ENCODE data around the gene ZSCAN16.

DNA sequence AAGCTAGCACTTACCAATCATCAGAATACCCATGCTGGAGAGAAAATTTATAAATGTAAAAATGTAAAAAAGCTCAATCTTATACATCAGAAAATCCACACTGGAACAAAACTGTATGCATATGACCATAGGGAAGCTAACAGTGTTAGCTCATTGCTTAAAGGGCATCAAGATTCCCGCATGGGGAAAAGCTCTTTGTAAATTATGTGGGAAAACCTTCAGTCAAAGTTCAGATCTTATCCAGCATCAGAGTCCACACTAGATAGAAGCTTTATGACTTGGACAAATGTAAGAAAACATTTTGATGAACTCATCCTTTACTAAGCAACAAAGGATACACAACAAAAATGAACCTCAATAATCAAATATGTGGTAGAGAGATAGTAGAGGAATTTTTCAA lies 52.0 kb downstream of the ZSCAN16 start:
- TF ChIP-seq, protein P1, sequence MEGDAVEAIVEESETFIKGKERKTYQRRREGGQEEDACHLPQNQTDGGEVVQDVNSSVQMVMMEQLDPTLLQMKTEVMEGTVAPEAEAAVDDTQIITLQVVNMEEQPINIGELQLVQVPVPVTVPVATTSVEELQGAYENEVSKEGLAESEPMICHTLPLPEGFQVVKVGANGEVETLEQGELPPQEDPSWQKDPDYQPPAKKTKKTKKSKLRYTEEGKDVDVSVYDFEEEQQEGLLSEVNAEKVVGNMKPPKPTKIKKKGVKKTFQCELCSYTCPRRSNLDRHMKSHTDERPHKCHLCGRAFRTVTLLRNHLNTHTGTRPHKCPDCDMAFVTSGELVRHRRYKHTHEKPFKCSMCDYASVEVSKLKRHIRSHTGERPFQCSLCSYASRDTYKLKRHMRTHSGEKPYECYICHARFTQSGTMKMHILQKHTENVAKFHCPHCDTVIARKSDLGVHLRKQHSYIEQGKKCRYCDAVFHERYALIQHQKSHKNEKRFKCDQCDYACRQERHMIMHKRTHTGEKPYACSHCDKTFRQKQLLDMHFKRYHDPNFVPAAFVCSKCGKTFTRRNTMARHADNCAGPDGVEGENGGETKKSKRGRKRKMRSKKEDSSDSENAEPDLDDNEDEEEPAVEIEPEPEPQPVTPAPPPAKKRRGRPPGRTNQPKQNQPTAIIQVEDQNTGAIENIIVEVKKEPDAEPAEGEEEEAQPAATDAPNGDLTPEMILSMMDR (IDR thresholded peaks at IDR 0.05) = no peak
- no peak for TF ChIP-seq EZH2 (IDR thresholded peaks at IDR 0.05; ENCODE audit: borderline replicate concordance, insufficient read depth, low read depth, low read length, poor library complexity, severe bottlenecking)

Data from B cell (primary cell).